ENCODE measurements around the gene HJURP.

HJURP gene

DNA sequence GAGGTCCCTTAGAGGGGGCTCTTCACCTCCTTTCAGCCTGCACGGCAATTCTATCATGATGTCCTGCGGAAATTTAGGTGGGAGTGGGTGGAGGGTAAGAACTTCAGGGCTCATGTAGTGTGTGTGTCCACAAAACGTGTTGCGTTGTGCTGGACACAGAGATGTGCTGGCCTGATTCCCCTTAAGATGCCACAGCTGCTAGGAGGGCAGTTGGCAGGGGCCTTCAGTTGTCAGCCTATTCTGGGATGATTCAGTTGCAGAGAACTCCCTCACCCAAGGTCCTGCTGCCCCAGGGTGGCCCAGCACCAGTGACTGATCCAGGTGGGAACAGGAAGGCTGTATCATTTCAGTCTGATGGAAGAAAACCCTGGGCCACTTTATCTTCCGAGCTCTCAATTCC is 1.0 kb upstream of the HJURP start:
- TF ChIP-seq GATA2 (IDR thresholded peaks at IDR 0.05; ENCODE audit: low read depth, low read length) (no peak), GATA3 (IDR thresholded peaks at IDR 0.05; ENCODE audit: low read depth, low read length) (no peak)

DNA sequence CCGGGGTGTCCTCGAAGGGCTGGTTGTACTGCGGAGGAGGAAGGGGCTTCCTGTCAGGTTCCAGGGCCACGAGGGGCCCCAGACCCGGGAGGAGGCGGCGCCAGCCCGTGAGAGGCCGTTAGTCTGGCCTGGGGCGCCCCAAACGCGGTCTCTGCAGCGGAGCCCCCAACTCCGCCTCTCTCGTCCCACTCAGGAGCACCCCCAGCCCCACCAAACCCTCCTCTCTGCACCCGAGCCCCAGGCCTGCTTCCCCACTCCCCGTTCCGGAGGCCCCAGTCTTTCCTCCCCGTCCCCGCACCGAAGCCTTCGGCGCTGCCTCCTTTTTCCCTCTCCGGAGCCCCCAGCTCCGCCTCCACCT is 473 bp downstream of the HJURP start:
- TF ChIP-seq GATA2 (IDR thresholded peaks at IDR 0.05; ENCODE audit: low read depth, low read length) (no peak), GATA3 (IDR thresholded peaks at IDR 0.05; ENCODE audit: low read depth, low read length) (no peak)

DNA sequence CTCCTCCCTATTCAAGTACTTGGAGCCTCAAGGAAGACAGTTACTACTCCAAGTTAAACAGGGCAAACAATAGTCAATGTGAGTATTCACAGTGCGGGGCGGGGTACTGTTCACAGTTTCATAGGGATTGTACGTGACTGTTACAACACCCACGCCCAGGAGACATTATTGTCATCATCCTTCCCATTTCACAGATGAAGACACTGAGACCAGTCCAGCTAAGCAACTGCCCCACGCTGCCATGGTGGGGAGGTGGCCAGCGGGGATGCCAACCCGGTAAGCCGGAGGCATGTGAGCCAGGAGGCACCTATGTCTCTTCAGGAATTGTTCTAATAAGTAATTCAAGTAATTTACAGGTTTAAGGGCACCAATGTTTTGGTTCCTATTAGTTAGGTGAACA is 982 bp downstream of the HJURP start:
- TF ChIP-seq GATA2 (IDR thresholded peaks at IDR 0.05; ENCODE audit: low read depth, low read length), result no peak
- TF ChIP-seq GATA3 (IDR thresholded peaks at IDR 0.05; ENCODE audit: low read depth, low read length), result no peak

DNA sequence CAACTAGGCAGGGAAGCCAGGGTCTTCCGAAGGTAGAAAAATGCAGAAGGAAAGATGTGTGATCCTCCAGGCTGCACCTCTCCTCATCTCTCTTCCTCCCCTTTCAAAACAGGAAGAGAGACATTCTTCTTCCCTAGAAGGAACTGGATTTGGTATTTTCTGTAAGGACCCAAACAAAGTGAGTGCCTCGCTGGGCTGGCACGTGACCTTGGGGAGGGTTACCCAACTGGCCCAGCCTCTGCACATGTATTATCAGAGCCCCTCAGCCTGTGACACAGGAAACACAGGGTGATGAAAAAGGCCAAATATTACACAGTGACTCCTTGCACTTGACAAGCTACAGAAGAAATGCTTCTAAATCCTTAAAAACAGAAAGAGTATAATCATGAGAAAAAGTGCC is 2.3 kb downstream of the HJURP start:
- TF ChIP-seq GATA2 (IDR thresholded peaks at IDR 0.05; ENCODE audit: low read depth, low read length), result no peak
- TF ChIP-seq GATA3 (IDR thresholded peaks at IDR 0.05; ENCODE audit: low read depth, low read length), result no peak

DNA sequence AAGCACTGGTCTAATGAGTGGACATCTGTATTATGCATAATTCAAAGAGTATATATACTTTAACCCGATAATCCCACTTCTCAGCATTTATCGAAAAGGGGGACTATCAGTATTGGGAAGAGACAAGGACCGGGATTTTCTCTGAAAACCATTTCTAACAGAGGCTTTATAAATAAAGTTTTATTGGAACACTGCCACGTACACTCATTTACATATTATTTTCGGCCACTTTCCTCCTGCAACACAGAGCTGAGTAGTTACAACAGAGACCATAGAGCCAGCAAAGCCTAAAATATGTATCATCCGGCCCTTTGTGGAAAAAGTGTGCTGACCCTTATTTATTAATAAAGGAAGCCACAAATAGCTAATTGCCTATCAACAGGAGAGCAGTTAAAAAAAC is 3.2 kb downstream of the HJURP start:
- no peak for TF ChIP-seq GATA2 (IDR thresholded peaks at IDR 0.05; ENCODE audit: low read depth, low read length)
- TF ChIP-seq GATA3 (IDR thresholded peaks at IDR 0.05; ENCODE audit: low read depth, low read length), result no peak

DNA sequence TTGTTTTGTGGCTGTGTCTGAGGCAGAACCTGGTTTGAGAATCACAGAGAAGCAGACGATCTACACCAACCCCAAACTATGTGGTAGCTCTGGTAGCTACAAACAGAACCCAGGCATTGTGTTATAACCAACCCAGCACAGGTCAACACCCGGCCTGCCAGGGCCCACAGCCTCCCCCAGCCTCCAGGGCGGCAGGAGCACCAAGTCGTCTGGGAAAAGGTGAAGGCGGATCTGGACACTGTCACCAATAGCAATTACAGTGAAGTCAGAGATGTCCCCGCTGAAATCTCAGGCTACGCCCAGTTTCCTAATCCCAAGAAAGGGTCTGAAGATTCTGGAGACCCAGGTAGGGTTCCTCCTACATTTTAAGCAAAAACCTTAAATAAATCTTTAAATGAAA is 3.6 kb downstream of the HJURP start:
- TF ChIP-seq GATA3 (IDR thresholded peaks at IDR 0.05; ENCODE audit: low read depth, low read length) (no peak), GATA2 (IDR thresholded peaks at IDR 0.05; ENCODE audit: low read depth, low read length) (no peak)

DNA sequence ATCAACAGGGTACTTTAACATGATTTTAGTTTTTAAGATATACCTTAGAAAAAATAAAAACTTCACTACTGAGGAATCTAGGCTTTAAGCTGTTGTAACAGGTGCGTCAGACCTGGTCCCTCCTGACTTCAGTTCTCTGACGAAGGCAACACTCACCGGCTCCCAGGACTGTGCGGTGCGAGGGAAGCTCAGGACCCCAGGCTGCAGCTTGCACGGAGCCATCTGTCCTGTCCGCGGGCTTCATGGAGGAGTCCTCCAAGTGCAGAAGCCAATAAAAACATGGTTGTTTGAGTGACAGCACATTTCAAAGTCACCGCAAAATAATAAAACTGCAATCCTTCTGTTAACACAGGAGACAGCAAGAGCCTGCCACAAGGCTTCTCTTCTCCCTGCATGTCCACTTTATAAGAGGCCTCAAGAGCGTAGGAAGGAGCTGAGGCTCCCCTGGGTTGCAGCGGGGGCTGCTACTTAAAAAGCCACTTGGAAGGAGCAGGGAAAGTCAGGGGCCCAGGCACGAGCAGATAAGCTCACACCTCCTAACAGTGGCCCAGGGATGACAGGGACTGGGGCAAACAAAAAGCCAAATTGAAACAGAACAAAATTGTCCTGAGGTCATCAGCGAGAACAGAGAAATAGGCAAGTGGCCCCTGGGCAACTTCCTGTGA is 4.6 kb downstream of the HJURP start:
- TF ChIP-seq GATA3 (IDR thresholded peaks at IDR 0.05; ENCODE audit: low read depth, low read length) (no peak), GATA2 (IDR thresholded peaks at IDR 0.05; ENCODE audit: low read depth, low read length) (no peak)

DNA sequence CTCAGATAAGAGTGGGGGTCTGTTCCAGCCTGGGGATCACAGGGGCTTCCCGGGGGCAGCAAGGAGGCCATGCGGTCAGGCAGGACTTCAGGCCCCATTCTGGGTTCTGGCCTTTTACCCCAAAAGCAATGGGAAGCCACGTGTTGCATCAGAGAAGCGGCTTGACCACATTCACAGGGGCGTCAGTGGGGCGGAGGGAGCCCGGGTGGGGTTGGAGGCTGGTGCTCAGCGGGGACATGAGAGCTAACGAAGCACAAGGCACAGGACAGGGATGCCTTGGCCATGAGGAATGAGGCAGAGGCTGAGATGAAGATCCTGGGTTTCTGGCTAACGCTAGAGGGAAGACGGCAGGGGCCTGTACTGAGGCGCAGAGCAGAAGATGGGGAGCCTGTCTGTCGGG is 6.1 kb downstream of the HJURP start:
- TF ChIP-seq GATA2 (IDR thresholded peaks at IDR 0.05; ENCODE audit: low read depth, low read length) (no peak), GATA3 (IDR thresholded peaks at IDR 0.05; ENCODE audit: low read depth, low read length) (no peak)

DNA sequence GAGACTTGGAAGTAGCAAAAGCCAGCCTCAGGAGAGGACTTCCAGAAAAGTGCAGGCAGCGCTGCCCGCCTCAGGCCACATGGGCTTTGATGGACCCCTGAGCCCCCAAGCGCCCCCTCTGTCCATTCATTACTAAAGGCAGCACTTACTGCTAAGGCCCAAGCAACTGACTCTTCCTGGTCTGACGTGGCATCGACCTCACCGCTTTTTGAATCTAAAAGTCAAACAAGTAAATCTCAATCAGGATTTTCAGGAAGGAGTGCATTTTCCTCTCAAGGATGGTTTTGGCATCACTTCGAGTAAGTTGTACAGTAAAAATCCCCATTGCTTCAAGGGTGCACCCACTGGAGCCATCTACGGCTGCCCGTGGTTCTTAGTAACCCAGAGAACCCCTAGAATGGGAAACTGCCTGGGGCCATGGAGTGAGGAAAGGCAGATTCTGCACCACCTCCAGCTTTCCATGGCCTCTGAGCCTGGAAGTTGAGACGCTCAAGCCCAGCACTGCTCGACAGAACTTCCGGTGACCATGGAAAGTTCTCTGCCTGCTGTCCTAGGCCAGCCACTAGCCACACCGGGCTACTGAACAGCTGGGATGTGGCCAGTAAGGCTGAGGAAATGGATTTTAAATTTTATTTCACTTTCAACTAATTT is 7.0 kb downstream of the HJURP start:
- TF ChIP-seq GATA3 (IDR thresholded peaks at IDR 0.05; ENCODE audit: low read depth, low read length) (no peak), GATA2 (IDR thresholded peaks at IDR 0.05; ENCODE audit: low read depth, low read length) (no peak)

DNA sequence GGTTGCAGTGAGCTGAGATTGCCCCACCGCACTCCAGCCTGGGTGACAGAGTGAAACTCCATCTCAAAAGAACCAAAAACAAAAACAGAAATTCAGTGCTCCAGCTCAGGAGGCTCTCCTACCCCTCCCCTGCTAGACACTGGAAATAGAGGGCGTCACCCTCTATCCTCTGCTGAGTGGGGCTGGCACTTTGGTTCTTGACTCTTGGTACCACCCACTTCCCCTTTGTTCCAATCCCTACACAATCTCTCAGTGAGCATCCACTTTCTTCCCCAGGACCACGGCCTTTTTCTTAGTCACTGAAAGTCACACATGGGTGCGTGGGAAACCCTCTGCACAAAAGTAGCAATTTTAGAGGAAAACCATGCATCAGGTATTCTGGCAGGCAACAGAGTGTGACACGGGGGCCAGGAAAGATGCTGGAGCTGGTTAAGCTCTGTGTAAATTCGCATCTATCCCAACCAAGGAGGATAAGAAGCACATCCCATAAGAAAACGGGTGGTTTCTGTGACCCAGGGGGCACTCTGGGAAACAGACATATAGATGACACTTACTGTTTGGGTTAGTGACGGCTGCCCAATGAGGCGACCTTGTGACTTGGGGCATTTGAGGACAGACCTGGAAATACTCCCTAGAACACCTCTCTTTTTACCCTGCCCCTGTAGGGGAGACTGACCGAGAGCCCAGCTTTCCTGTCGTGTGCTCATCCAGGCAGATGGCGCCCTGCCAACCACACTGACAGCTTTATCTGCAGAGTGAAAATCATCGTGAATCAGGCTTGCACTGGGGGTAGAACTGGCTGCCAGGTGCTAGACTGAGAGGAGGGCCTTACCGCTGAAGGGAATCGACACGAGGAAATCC is 7.7 kb downstream of the HJURP start:
- TF ChIP-seq GATA3 (IDR thresholded peaks at IDR 0.05; ENCODE audit: low read depth, low read length) (no peak), GATA2 (IDR thresholded peaks at IDR 0.05; ENCODE audit: low read depth, low read length) (no peak)

DNA sequence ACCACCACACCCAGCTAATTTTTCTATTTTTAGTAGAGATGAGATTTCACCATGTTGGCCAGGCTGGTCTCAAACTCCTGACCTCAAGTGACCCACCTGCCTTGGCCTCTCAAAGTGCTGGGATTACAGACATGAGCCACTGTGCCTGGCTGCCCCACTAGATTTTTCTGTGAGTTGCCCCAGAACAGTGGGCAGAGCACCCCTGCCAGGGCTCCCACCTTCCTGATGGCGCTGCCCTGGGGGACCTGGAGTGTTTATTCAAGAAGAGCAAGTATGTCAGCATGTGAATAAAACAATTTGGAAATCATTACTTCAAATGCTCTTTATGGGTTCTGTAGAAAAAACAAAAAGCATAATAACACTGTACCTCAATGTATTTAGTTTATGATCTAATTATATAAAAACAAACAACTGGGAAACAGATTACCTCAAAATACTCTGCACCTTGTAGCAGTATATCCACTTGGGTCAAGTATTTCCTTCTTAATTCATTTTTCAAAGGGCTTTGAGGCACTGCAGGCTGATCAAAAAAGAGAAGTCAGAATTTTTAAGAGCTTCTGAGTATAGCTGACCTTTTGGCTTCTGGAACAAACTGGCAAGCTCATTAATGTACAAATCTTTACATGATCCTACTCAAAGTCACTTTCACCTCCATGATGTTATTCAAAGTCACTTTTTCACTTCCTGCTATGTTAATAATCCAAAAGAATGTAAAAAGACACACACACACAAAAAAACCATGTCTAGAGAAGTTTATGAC is 8.9 kb downstream of the HJURP start:
- no peak for TF ChIP-seq GATA3 (IDR thresholded peaks at IDR 0.05; ENCODE audit: low read depth, low read length)
- TF ChIP-seq GATA2 (IDR thresholded peaks at IDR 0.05; ENCODE audit: low read depth, low read length), result no peak

DNA sequence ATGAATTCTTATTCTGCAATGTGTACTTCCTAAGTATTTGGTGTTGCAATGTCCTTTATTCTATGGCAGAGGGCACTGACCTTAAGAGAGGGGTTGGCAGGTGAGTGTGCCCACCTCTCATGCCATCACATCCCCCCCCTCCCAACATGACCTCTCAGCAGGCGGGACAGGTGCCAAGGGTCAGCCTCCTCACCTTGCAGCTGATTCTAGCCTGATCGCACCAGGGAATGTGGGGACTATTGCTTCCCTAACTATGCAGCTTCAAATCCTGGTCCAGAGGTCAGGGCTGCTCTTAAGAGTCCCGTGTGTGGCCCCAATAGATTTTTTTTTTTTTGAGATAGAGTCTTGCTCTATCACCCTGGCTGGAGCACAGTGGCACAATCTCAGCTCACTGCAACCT is 9.5 kb downstream of the HJURP start:
- TF ChIP-seq GATA2 (IDR thresholded peaks at IDR 0.05; ENCODE audit: low read depth, low read length), result no peak
- TF ChIP-seq GATA3 (IDR thresholded peaks at IDR 0.05; ENCODE audit: low read depth, low read length), result no peak

DNA sequence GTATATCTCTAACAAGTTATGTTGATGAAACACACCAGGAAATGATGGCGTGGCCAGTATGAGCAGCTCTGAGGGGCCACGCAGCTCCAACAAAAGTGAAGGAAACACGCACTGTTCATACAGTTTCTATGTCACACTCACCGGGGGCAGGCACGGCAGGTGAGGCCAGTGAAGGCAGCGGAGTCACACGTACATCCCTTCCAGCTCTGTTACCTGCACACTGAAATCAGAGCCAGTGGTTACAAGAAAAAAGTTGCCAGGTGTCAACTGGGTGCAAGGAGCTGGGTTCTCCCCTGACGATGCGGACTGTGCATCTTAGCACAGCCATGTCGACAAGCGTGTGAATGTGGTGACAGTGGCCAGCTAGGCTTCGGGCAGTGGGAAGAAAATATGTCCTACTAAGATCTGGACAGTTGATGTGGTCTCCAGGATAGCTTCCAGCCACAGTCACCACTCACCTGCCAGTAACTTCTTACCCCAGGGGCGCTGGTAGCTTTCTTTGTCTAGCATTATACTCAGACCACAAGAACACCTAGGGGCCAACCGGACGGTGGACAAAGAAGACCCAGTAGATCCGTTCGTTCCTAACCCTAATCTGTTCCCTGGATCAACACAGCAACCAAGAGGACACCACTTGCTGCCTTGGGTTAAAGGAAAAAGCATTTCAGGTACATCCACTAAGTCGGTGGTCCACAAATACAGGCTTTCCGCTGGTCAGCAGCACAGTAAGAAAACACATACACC is 10.1 kb downstream of the HJURP start:
- TF ChIP-seq GATA2 (IDR thresholded peaks at IDR 0.05; ENCODE audit: low read depth, low read length) (no peak), GATA3 (IDR thresholded peaks at IDR 0.05; ENCODE audit: low read depth, low read length) (no peak)

All from SH-SY5Y (cell line).